ENCODE measurements around the gene PHYKPL.

GRCh38 chr5:178277866-178278265 is 45.3 kb upstream of the PHYKPL start:
- TF ChIP-seq REST (IDR thresholded peaks at IDR 0.05; ENCODE audit: insufficient read depth in 1 of 2, low read depth in 2 of 2, low read length in 2 of 2) (no peak), SIN3A (IDR thresholded peaks at IDR 0.05; ENCODE audit: borderline replicate concordance, insufficient read depth, low read length) (no peak)

Measured in PFSK-1 (cell line).